Skin epidermis (tissue), 12 donors: ENCODE results near the gene RNF166.
"Not testable (repeated sequence)": the region's sequence is repeated elsewhere in the genome, so short reads cannot be mapped to it uniquely, and the experiment has no call there.

Experiments
- H3K27ac ChIP-seq, 21 experiments: fragments of 200-600 bp; sonication (generic) in 11 of 21; one replicate each; pipeline ENCODE4 v1.5.0; 2020; ENCODE audit warnings: mild to moderate bottlenecking in 3 of 21, inconsistent platforms in 2 of 21, moderate library complexity in 2 of 21
- H3K4me3 ChIP-seq, 7 experiments: fragments of 200-600 bp; sonication (generic) in 2 of 7; one replicate each; pipeline ENCODE4 v1.5.0; 2020; ENCODE audit warnings: inconsistent platforms in 2 of 7, mild to moderate bottlenecking in 2 of 7, moderate library complexity in 1 of 7

Gene RNF166

DNA sequence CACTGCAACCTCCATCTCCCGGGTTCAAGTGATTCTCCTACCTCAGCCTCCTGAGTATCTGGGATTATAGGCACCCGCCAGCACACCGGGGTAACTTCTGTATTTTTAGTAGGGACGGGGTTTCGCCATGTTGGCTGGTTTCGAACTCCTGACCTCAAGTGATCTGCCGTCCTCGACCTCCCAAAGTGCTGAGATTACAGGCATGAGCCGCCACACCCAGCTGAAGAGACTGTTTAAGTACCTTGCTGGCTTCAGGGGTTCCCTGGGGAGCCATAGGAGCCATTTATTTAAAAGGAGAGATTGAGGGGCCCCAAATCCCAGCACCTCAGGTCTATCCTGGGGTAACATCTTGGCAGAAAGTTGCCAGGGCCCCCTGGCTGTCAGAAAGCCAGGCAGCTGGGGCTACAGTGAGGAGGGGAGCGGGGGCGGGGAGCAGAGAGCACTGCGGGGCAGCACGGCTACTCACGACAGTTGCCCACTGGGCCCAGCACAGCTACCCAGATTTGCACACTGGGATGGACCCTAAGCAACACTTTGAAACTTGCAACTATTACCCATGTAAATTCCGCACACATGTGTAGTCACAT lies 21.5 kb downstream of the RNF166 start:
- H3K4me3 ChIP-seq: peak overlapping the region in 1 of 7 experiments; percentile 58
- peak overlapping the region in 2 of 21 experiments; percentile 80 to 82 for H3K27ac ChIP-seq

DNA sequence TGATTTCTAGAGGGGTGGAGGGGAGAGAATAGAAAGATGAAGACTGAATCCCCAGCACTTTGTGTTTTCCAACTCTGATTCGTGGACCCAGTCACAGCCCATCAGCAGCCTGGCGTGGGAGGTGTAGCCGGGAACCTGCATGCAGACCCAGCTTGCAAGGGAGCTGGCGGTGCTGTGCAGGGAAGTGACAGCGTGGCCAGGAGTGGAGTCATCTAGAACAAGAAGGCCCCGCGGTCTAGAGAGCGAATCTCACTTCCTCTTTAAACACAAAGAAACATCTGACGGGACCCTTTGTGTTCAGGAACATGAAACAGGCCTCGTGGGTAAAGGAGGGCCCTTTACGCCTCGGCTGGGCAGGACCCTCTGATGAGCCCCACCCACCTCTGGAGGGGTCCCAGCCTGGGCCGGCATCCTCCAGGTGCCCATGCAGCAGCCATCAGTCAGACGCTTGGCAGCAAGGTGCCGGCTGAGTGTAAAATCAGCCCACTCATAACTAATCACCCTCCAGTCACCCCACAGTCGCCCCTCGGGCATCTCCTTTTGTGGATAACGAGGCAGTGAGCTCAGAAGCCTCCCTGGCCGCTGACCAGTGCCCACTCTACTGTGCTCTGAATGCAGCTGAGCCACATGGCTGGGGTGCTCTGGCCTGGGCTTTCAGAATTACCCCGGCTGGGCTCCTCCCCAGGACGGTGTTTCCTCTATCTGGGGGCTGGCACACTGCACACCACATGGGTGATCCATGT lies 24.3 kb downstream of the RNF166 start:
- Histone ChIP-seq H3K4me3 (no peak overlapping the region), H3K27ac (peak overlapping the region in 18 of 21 experiments; percentile 42 to 92 (median 72))

GRCh38 chr16:88681084-88681680 lies 25.0 kb downstream of the RNF166 start:
- Histone ChIP-seq H3K4me3 (no peak overlapping the region), H3K27ac (peak overlapping the region in 13 of 21 experiments; percentile 18 to 92 (median 72))

DNA sequence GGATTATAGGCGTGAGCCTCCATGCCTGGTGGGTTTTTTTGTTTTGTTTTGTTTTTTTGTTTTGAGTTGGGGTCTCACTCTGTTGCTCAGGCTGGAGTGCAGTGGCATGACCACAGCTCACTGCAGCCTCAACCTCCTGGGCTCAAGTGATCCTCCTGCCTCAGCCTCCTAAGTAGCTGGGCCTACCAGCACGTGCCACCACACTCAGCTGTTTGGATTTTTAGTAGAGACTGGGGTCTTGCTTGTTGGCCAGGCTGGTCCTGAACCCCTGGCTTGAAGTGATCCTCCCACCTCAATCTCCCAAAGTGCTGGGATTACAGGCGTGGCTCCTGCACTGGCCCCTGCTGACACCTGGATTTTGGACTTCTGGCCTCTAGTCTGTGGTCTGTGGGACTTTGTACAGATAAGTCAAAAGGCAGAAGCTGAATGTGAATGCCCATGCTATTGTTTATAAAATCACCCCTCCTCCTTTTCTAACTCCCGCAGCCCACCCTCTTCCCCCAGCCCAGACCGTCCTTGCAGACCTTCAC lies 25.6 kb downstream of the RNF166 start:
- H3K27ac ChIP-seq: peak overlapping the region in 3 of 21 experiments; percentile 81 to 88 (median 87)
- H3K4me3 ChIP-seq: no peak overlapping the region

GRCh38 chr16:88678224-88678979 lies 27.8 kb downstream of the RNF166 start:
- H3K27ac ChIP-seq: no peak overlapping the region
- H3K4me3 ChIP-seq: no peak overlapping the region

DNA sequence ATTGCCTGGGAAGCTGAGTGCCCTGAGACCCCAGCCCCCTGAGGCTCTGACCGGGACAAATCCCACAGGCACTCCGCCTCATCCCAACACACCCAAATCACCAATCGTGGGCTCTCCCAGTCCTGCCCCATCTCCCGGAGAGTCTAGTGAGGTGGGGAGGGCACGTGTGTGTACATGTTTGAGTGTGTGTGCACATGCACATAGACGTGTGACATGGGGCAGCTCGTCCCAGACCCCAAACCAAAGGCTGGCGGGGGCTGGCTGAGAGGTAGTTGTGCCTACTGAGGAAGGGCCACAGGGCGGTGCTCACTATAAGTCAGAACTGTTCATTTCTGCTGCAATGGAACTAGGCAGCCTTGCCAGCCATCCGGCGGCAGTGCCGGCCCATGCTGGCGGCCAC lies 28.5 kb downstream of the RNF166 start:
- no peak overlapping the region for H3K27ac ChIP-seq
- H3K4me3 ChIP-seq: no peak overlapping the region

DNA sequence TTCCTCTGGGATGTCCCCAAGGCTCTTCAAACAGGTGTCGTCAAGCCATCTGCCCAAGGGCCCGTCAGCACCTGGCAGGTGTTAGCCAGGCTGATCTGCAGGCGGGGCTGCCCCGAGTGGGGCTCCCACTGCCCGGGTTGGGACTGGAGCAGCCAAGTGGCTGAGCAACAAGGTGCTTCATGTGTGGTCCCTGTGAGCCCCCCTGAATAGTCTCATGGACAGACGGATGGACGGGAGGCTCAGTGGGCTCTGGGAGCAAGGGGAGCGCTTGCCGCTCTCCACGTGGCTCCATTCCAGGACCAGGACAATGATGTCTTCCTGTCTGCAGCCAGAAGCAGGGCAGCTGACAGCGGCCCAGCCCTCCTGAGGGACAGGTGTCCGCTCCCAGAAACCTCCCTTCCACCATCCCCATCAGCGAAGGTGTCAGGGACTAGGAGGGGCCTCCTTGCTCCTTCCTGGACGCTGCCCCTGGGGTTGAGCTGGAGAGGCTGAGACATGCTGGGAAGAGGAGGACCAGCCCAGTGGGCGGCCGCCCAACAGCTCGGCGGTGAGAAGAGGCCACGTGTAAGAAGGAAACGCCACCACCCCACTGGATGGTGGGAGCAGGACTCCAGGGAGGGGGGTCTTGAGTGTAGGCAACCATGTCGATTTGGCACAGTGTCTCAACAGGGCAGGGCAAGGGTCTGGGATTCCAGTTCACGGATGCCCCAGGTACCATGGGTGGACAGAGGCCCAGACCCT lies 29.5 kb downstream of the RNF166 start:
- H3K4me3 ChIP-seq: no peak overlapping the region
- H3K27ac ChIP-seq: no peak overlapping the region

DNA sequence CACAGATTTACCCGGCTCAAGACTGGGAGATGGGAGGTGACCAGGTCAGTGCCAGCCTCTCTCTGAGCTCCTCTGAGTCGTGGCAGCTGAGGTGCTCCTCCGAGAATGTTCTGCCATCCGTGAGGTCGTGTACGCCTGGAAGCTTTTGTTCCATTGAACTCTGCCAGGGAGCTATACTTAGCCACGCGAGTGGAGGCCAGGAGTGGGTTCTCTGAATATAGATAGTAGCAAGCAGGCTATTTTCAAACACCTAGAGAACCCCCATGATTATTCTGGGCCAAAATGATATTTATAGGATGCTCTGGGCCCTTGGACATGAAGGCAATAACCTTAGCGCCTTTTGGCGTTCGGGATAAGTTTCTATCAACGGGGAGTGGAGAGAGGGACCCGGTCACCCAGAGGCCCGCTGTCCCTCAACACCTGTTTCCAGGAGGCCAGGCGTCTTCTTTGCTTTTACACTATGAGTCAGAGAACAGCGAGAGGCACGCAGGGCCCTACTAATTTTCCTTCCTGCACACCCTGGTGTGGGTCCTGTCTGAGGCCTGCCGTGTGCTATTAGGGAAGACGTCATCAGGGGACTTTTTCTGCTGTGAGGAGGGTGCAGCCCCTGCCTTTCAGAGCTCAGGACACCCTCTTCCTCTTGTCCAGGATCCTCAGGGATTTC lies 32.4 kb downstream of the RNF166 start:
- Histone ChIP-seq H3K27ac (no peak overlapping the region), H3K4me3 (no peak overlapping the region)

DNA sequence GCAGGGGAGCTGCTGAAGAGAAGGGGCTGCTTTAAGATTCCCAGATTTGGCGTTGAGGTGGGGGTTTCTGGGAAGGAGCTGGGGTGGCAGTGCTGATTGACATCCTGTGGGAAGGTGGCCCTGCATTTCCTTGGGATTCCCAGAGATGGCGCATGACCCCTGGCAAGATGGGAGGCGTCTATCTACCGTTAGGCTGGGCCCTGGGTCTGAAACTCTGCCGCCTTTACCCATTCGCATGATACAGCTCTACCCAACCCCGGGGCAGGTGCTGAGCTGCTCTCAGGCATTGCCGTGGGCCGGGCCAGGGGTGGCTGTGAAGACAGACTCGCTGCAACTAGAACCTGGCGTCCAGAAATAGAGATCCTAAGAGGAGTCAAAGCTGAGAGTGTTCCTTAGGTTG lies 33.4 kb downstream of the RNF166 start:
- Histone ChIP-seq H3K27ac (no peak overlapping the region), H3K4me3 (no peak overlapping the region)

GRCh38 chr16:88671806-88672205 lies 34.4 kb downstream of the RNF166 start:
- H3K4me3 ChIP-seq: no peak overlapping the region
- no peak overlapping the region for H3K27ac ChIP-seq

DNA sequence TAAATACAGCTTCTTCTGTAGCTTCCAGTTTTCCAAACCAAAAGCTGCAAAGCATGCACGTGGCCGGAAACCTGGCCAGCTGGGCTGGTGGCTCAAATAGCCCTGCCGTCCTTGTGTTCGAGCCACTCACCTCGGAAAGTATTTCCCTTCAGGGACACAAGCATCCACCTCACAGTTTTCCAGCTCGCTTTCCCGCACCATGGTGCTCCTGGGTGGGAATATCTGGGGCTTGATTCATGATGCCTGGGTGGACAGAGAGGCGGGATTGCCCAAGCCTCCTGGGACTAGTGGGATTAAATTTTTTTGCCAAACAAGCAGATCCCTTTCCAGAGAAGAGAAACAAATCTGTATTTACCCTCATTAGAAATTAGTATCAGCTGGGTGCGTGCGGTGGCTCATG lies 36.2 kb downstream of the RNF166 start:
- H3K27ac ChIP-seq: no peak overlapping the region
- no peak overlapping the region for H3K4me3 ChIP-seq

DNA sequence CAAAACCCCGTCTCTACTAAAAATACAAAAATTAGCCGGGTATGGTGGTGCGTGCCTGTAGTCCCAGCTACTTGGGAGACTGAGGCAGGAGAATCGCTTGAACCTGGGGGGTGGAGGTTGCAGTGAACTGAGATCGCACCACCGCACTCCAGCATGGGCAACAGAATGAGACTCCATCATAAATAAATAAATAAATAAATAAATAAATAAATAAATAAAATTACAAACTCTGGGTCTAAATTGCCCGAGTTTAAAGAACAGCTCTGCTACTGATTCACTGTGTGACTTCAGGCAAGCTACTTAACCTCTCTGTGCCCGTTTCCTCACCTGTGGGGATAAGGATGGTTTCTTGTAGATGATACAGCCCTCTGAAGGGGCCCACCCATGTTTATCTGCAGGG lies 36.7 kb downstream of the RNF166 start:
- H3K27ac ChIP-seq, H3K4me3 ChIP-seq: not testable (repeated sequence)

- Histone ChIP-seq H3K27ac (no peak overlapping the region), H3K4me3 (no peak overlapping the region)
These were observed 38.7 kb downstream of the RNF166 start for GRCh38 chr16:88667461-88667860.

DNA sequence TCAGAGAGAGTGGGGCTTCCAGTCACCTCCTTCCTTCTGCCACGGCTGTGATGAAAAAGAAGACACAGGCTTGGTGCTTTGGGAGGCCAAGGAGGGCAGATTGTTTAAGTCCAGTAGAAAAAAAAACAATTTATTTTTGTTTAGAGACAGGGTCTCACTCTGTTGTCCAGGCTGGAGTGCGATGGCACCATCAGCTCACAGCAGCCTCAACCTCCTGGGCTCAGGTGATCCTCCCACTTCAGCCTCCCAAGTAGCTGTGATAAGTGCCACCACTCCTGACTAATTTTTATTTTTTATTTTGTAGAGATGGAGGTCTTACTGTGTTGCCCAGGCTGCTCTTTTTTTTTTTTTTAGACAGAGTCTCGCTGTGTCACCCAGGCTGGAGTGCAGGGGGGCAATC lies 40.6 kb downstream of the RNF166 start:
- no peak overlapping the region for H3K4me3 ChIP-seq
- H3K27ac ChIP-seq: no peak overlapping the region

- no peak overlapping the region for H3K4me3 ChIP-seq
- no peak overlapping the region for H3K27ac ChIP-seq
These were observed 41.1 kb downstream of the RNF166 start for GRCh38 chr16:88665148-88665547.

- peak within 1 kb of the TSS; percentile 52 to 96 (median 91) for H3K27ac ChIP-seq
- peak within 1 kb of the TSS; percentile 55 to 94 (median 79) for H3K4me3 ChIP-seq
These were observed 43.2 kb downstream of the RNF166 start, which contains the start of gene MVD for GRCh38 chr16:88662843-88663606. Gene MVD, minus strand, starts transcription at chr16:88663091. Its CDS starts 11 bp downstream, at chr16:88663080.

- Histone ChIP-seq H3K27ac (peak overlapping the region; percentile 52 to 96 (median 90)), H3K4me3 (peak overlapping the region; percentile 55 to 94 (median 79))
These were observed 43.9 kb downstream of the RNF166 start for GRCh38 chr16:88662222-88662842.

DNA sequence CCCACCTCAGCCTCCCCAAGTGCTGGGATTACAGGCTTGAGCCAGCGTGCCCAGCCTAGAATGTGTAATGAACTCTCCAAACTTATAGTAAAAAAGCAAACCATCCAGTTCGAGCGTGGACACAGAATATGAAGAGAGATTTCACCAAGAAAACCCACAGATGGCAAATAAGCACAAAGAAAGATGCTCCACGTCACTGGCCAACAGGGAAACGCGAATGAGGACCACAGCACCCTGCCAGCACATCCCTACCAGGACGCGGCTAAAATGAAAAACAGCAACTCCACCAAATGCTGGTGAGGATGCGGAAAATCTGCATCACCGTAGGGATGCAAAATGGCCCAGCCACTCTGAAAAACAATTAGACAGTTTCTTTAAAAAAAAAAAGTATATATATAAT lies 44.7 kb downstream of the RNF166 start:
- Histone ChIP-seq H3K27ac (no peak overlapping the region), H3K4me3 (no peak overlapping the region)
